ENCODE data around the gene KRT8.

GRCh38 chr12:52909796-52910195, 4.9 kb upstream of the KRT8 start:
- TF ChIP-seq MXI1 (IDR thresholded peaks at IDR 0.05; ENCODE audit: borderline replicate concordance, low read depth, low read length), result no peak
- no peak for TF ChIP-seq NFIC (IDR thresholded peaks at IDR 0.05; ENCODE audit: low read length)
- no peak for TF ChIP-seq POLR2A (IDR thresholded peaks at IDR 0.05; ENCODE audit: insufficient read depth in 1 of 2, low read depth in 2 of 2, low read length in 2 of 2)
- TF ChIP-seq ZNF12 (CRISPR knock-in tag; IDR thresholded peaks at IDR 0.05), result no peak
- no peak for TF ChIP-seq CTCF (CRISPR knock-in tag; IDR thresholded peaks at IDR 0.05)
- TF ChIP-seq ZBTB33 (CRISPR knock-in tag; IDR thresholded peaks at IDR 0.05), result no peak
- no peak for TF ChIP-seq CREB1 (IDR thresholded peaks at IDR 0.05)
- TF ChIP-seq CREB1 (CRISPR knock-in tag; IDR thresholded peaks at IDR 0.05), result no peak
- TF ChIP-seq HNF1A (IDR thresholded peaks at IDR 0.05; ENCODE audit: low read depth), result no peak
- TF ChIP-seq HNF1A (CRISPR knock-in tag; IDR thresholded peaks at IDR 0.05; ENCODE audit: borderline replicate concordance), result no peak
- no peak for TF ChIP-seq ZNF30 (CRISPR knock-in tag; IDR thresholded peaks at IDR 0.05)
